ENCODE measurements around the gene HSDL2. TPM values are rescaled to one million over a fixed set of nuclear protein-coding genes. Genes with fewer than 3 reads are reported as not detected.

Gene HSDL2
- total and polyA plus RNA-seq, 11 donors: 54.0 to 241 (median 147) TPM

- Histone ChIP-seq H3K4me3 (peak overlapping the region in 11 of 12 donors; percentile 44 to 100 (median 76)), H3K36me3 (no peaks in the 10 kb centered on the region), H3K27ac (peak overlapping the region in 11 of 12 donors; percentile 72 to 100 (median 93)), H3K9me3 (no peaks in the 10 kb centered on the region), H3K4me1 (peaks cover 0 to 35% (median 14%) of the 10 kb centered on the region in 12 donors), H3K27me3 (no peaks in the 10 kb centered on the region)
- no peak for ATAC-seq
- WGBS, 4 donors: 32 to 41% (median 39%) methylated on average over 8 of the region's 8 CpGs
- intact Hi-C loops (cut with DNase I): loop anchor here in 8 of 10 donors (5.0 to 10.0 kb wide), 9 partner anchors 48 to 440 kb away; partner anchors contain the start of genes UGCG (in 5 of the 8), SUSD1 (in 2 of the 8), HSDL2 (in 1 of the 8) and INIP (in 1 of the 8)
- no peak for DNase-seq
- TF ChIP-seq POLR2A (IDR thresholded peaks at IDR 0.05) (no peak), CTCF (IDR thresholded peaks at IDR 0.05) (no peak)
Observed at GRCh38 chr9:112334432-112334841, 45.5 kb upstream of the HSDL2 start.

- H3K4me3 ChIP-seq: no peak overlapping the region
- H3K4me1 ChIP-seq: peaks cover 0 to 9% (median 1%) of the 10 kb centered on the region in 12 donors
- H3K27me3 ChIP-seq: no peaks in the 10 kb centered on the region
- H3K36me3 ChIP-seq: no peaks in the 10 kb centered on the region
- 68 to 78% (median 74%) methylated on average over 1 of the region's 1 CpG for WGBS, 4 donors
- no peak for DNase-seq
- intact Hi-C loops (cut with DNase I): loop anchor here in 6 of 10 donors (10.0 kb wide), 3 partner anchors 163 to 443 kb away; partner anchors contain the start of genes UGCG (in 3 of the 6) and SUSD1 (in 1 of the 6)
- TF ChIP-seq POLR2A (IDR thresholded peaks at IDR 0.05) (no peak), CTCF (IDR thresholded peaks at IDR 0.05) (no peak)
- no peak overlapping the region for H3K27ac ChIP-seq
- ATAC-seq: no peak
- H3K9me3 ChIP-seq: no peaks in the 10 kb centered on the region
Observed at GRCh38 chr9:112337547-112337946, 42.4 kb upstream of the HSDL2 start.

GRCh38 chr9:112338561-112338960, 41.3 kb upstream of the HSDL2 start:
- peak in 1 of 4 donors; percentile 15 for ATAC-seq
- intact Hi-C loops (cut with DNase I): loop anchor here in 6 of 10 donors (10.0 kb wide), 3 partner anchors 164 to 444 kb away; partner anchors contain the start of genes UGCG (in 3 of the 6) and SUSD1 (in 1 of the 6)
- Histone ChIP-seq H3K9me3 (no peaks in the 10 kb centered on the region), H3K27ac (no peak overlapping the region), H3K4me1 (peaks cover 0 to 9% (median 1%) of the 10 kb centered on the region in 12 donors), H3K4me3 (no peak overlapping the region), H3K27me3 (no peaks in the 10 kb centered on the region), H3K36me3 (no peaks in the 10 kb centered on the region)
- WGBS, 4 donors: 65 to 77% (median 69%) methylated on average over 3 of the region's 3 CpGs
- no peak for DNase-seq
- TF ChIP-seq CTCF (IDR thresholded peaks at IDR 0.05): no peak
- TF ChIP-seq POLR2A (IDR thresholded peaks at IDR 0.05): no peak

- peaks cover 0 to 3% (median 0%) of the 10 kb centered on the region in 12 donors for H3K4me1 ChIP-seq
- intact Hi-C loops (cut with DNase I): loop anchor here in 6 of 10 donors (10.0 kb wide), 3 partner anchors 165 to 445 kb away; partner anchors contain the start of genes UGCG (in 3 of the 6) and SUSD1 (in 1 of the 6)
- H3K4me3 ChIP-seq: no peak overlapping the region
- ATAC-seq (no peak), DNase-seq (no peak)
- no peak overlapping the region for H3K27ac ChIP-seq
- H3K9me3 ChIP-seq: peaks cover 0 to 5% (median 0%) of the 10 kb centered on the region in 12 donors
- 89 to 97% (median 94%) methylated on average over 3 of the region's 3 CpGs for WGBS, 4 donors
- TF ChIP-seq CTCF (IDR thresholded peaks at IDR 0.05) (no peak), POLR2A (IDR thresholded peaks at IDR 0.05) (no peak)
- no peaks in the 10 kb centered on the region for H3K27me3 ChIP-seq
- no peaks in the 10 kb centered on the region for H3K36me3 ChIP-seq
Observed at GRCh38 chr9:112339886-112340285, 40.0 kb upstream of the HSDL2 start.

Measured in heart left ventricle (tissue), 16 donors.